ENCODE measurements around the gene PSME3.

DNA sequence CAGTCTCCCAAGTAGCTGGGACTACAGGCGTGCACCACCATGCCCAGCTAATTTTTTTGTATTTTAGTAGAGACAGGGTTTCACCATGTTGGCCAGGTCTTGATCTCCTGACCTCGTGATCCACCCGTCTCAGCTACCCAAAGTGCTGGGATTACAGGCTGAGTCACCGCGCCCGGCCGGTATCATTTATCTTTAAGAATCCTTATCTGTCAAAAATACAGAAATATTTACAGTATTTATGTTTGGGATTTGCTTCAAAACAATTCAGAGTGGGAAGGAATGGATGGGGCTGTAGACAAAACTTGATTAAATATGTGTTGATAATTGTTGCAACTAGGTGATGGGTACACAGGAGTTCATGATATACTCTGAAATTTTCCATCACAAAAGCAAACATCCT lies 12.0 kb upstream of the PSME3 start:
- no peak for TF ChIP-seq POLR2A (IDR thresholded peaks at IDR 0.05; ENCODE audit: low read length)
- no peak for TF ChIP-seq GATA1 (IDR thresholded peaks at IDR 0.05; ENCODE audit: low read depth, low read length)
